Stimulated activated CD8-positive, alpha-beta memory T cell treated with anti-CD3 and anti-CD28 coated beads, Interleukin-4, amount 100 ng/mL, for 1 hour (primary cell): ENCODE measurements around the gene FUT1.
A peak's percentile ranks its signal among the peaks of the same experiment; 100 is the strongest.
"Not testable (repeated sequence)": the region's sequence is repeated elsewhere in the genome, so short reads cannot be mapped to it uniquely, and the experiment has no call there.

Experiments used
- DNase-seq, 2 donors: peaks; one replicate each; pipeline ENCODE4 v3.0.0-alpha.2; 2020; ENCODE audit warnings: low read depth in 2 of 2, low spot score in 1 of 2

The FUT1 gene

GRCh38 chr19:48752496-48753365 is at the start of gene FUT1:
FUT1 (minus strand) TSS chr19:48752641; CDS start chr19:48751281, 1,360 bp downstream.
- DNase-seq, result no peak

GRCh38 chr19:48799358-48800300 is 47.2 kb upstream of the FUT1 start:
- no peak for DNase-seq

GRCh38 chr19:48798937-48799336 is 46.5 kb upstream of the FUT1 start:
- no peak for DNase-seq

- DNase-seq, result no peak
Observed at GRCh38 chr19:48797103-48797502, 44.7 kb upstream of the FUT1 start.

GRCh38 chr19:48796298-48797083 is 44.0 kb upstream of the FUT1 start:
- DNase-seq, result no peak

- no peak for DNase-seq
Observed at GRCh38 chr19:48795685-48796070, 43.2 kb upstream of the FUT1 start.

GRCh38 chr19:48795055-48795684 is 42.7 kb upstream of the FUT1 start:
- DNase-seq, result peak; percentile 63 to 66

- DNase-seq, result no peak
Observed at GRCh38 chr19:48794291-48794690, 41.9 kb upstream of the FUT1 start.

GRCh38 chr19:48793271-48793670 is 40.8 kb upstream of the FUT1 start:
- no peak for DNase-seq

- not testable (repeated sequence) for DNase-seq
Observed at GRCh38 chr19:48787331-48787730, 34.9 kb upstream of the FUT1 start.

- DNase-seq, result not testable (repeated sequence)
Observed at GRCh38 chr19:48786422-48786821, 34.0 kb upstream of the FUT1 start.

- no peak for DNase-seq
Observed at GRCh38 chr19:48784527-48784926, 32.1 kb upstream of the FUT1 start.

- DNase-seq, result no peak
Observed at GRCh38 chr19:48780631-48781391, 28.4 kb upstream of the FUT1 start.

GRCh38 chr19:48779636-48780035 is 27.2 kb upstream of the FUT1 start:
- no peak for DNase-seq

- no peak for DNase-seq
Observed at GRCh38 chr19:48777720-48778119, 25.3 kb upstream of the FUT1 start.

- DNase-seq, result no peak
Observed at GRCh38 chr19:48777139-48777538, 24.7 kb upstream of the FUT1 start.

- DNase-seq, result no peak
Observed at GRCh38 chr19:48772503-48772953, 20.1 kb upstream of the FUT1 start.

GRCh38 chr19:48770734-48771472 is 18.5 kb upstream of the FUT1 start:
- DNase-seq, result no peak

- no peak for DNase-seq
Observed at GRCh38 chr19:48770266-48770665, 17.8 kb upstream of the FUT1 start.
